ENCODE data around the gene SUSD3.

GRCh38 chr9:93012963-93013855 is 45.3 kb upstream of the SUSD3 start:
- no peak for TF ChIP-seq JUN (CRISPR knock-in tag; IDR thresholded peaks at IDR 0.05)
- TF ChIP-seq CTCF (IDR thresholded peaks at IDR 0.05) = no peak
- TF ChIP-seq TEAD4 (CRISPR knock-in tag; IDR thresholded peaks at IDR 0.05) = no peak
- no peak for TF ChIP-seq MAX (CRISPR knock-in tag; IDR thresholded peaks at IDR 0.05)
- no peak for TF ChIP-seq NR1H2 (CRISPR knock-in tag; IDR thresholded peaks at IDR 0.05)
- TF ChIP-seq ARID4B (CRISPR knock-in tag; IDR thresholded peaks at IDR 0.05; ENCODE audit: borderline replicate concordance) = no peak
- no peak for TF ChIP-seq RELA (CRISPR knock-in tag; IDR thresholded peaks at IDR 0.05; ENCODE audit: borderline replicate concordance)
- no peak for TF ChIP-seq IRF2 (CRISPR knock-in tag; IDR thresholded peaks at IDR 0.05; ENCODE audit: borderline replicate concordance, low read depth)
- no peak for TF ChIP-seq ZSCAN18 (CRISPR knock-in tag; IDR thresholded peaks at IDR 0.05)
- TF ChIP-seq SP1 (CRISPR knock-in tag; conservative IDR thresholded peaks at IDR 0.05) = no peak
